ENCODE data around the gene INSRR. TPM values are rescaled to one million over a fixed set of nuclear protein-coding genes. Genes with fewer than 3 reads are reported as not detected.
A peak's percentile ranks its signal among the peaks of the same experiment; 100 is the strongest.

The INSRR gene
- total RNA-seq, 2 donors from 2014 or later, result under 0.01 TPM; not detected in 1

- intact Hi-C loops (cut with DNase I), result no loop called here
- ATAC-seq (no peak), DNase-seq (no peak)
- H3K4me1 ChIP-seq, result peaks cover 12% of the 10 kb centered on the region
- no peaks in the 10 kb centered on the region for H3K36me3 ChIP-seq (replicated peaks in 1 of 2; ENCODE audit: insufficient read depth in 1 of 2, low read depth in 2 of 2)
- peak overlapping the region in 3 of 4 donors; percentile 16 to 58 (median 37) for H3K27ac ChIP-seq
- TF ChIP-seq, protein P1, sequence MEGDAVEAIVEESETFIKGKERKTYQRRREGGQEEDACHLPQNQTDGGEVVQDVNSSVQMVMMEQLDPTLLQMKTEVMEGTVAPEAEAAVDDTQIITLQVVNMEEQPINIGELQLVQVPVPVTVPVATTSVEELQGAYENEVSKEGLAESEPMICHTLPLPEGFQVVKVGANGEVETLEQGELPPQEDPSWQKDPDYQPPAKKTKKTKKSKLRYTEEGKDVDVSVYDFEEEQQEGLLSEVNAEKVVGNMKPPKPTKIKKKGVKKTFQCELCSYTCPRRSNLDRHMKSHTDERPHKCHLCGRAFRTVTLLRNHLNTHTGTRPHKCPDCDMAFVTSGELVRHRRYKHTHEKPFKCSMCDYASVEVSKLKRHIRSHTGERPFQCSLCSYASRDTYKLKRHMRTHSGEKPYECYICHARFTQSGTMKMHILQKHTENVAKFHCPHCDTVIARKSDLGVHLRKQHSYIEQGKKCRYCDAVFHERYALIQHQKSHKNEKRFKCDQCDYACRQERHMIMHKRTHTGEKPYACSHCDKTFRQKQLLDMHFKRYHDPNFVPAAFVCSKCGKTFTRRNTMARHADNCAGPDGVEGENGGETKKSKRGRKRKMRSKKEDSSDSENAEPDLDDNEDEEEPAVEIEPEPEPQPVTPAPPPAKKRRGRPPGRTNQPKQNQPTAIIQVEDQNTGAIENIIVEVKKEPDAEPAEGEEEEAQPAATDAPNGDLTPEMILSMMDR (IDR thresholded peaks at IDR 0.05), result no peak
- no peak for TF ChIP-seq POLR2A (IDR thresholded peaks at IDR 0.05)
- 66 to 73% methylated on average over 4 of the region's 4 CpGs for WGBS, 2 donors
- H3K9me3 ChIP-seq, result no peaks in the 10 kb centered on the region
- H3K27me3 ChIP-seq, result peaks cover 0 to 13% of the 10 kb centered on the region in 2 donors
- H3K4me3 ChIP-seq, result no peak overlapping the region
Observed at GRCh38 chr1:156895455-156895812, 36.5 kb upstream of the INSRR start.

DNA sequence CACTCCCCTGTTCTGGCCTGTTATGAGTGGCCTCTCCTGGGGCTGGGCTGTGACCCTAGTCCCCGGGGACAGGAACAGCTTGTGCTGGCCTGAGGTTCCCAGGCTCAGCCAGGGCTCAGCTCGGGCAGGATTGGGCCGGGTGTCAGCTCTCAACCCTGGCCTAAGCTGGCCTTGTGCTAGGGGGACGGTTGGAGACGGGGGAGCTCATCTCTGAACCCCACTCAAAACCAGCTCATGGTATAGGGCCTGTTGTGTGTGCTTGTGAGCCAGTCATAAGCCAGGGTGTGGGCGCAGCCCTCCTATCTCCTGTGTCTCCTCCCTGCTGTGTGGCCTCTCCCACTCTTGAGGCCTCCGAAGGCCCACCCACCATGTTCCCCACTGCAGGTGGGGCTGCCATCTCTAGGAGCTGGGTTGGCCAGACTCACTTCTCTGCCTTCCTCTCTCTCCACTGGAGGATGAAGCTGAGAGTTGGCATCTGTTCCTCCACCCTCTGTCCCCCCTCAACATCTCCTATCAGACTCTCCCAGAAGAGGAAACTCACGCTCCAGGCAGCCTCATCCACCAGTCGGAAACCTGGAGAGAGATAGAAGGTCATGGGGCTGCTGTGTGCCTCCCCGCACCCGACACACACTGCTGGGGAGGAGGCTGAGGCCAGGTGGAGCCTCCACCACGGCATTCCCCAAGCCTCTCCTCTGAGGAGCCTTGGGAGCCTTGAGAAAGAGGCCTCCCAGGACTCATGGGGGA, 36.0 kb upstream of the INSRR start:
- peaks cover 0 to 13% of the 10 kb centered on the region in 2 donors for H3K27me3 ChIP-seq
- intact Hi-C loops (cut with DNase I), result no loop called here
- WGBS, 2 donors, result 70 to 74% methylated on average over 9 to 12 of the region's 12 CpGs
- ATAC-seq (no peak), DNase-seq (no peak)
- no peak for TF ChIP-seq POLR2A (IDR thresholded peaks at IDR 0.05)
- TF ChIP-seq, protein P1 (IDR thresholded peaks at IDR 0.05), result no peak
- H3K9me3 ChIP-seq, result no peaks in the 10 kb centered on the region
- H3K4me1 ChIP-seq, result peaks cover 12% of the 10 kb centered on the region
- H3K27ac ChIP-seq, result peak overlapping the region in 3 of 4 donors; percentile 16 to 58 (median 37)
- H3K4me3 ChIP-seq, result no peak overlapping the region
- no peaks in the 10 kb centered on the region for H3K36me3 ChIP-seq (replicated peaks in 1 of 2; ENCODE audit: insufficient read depth in 1 of 2, low read depth in 2 of 2)

- H3K4me1 ChIP-seq, result peaks cover 12% of the 10 kb centered on the region
- no peaks in the 10 kb centered on the region for H3K36me3 ChIP-seq (replicated peaks in 1 of 2; ENCODE audit: insufficient read depth in 1 of 2, low read depth in 2 of 2)
- ATAC-seq, result no peak
- no peak for DNase-seq
- peak overlapping the region in 3 of 4 donors; percentile 37 to 58 (median 38) for H3K27ac ChIP-seq
- TF ChIP-seq, protein P1 (IDR thresholded peaks at IDR 0.05), result no peak
- TF ChIP-seq POLR2A (IDR thresholded peaks at IDR 0.05), result no peak
- intact Hi-C loops (cut with DNase I), result no loop called here
- peaks cover 0 to 13% of the 10 kb centered on the region in 2 donors for H3K27me3 ChIP-seq
- H3K4me3 ChIP-seq, result no peak overlapping the region
- 28 to 30% methylated on average over 5 of the region's 5 CpGs for WGBS, 2 donors
- H3K9me3 ChIP-seq, result no peaks in the 10 kb centered on the region
Observed at GRCh38 chr1:156894001-156894400, 35.1 kb upstream of the INSRR start.

- no peak for DNase-seq
- 14 to 22% methylated on average over 35 to 56 of the region's 60 CpGs for WGBS, 2 donors
- peaks cover 0 to 13% of the 10 kb centered on the region in 2 donors for H3K27me3 ChIP-seq
Observed at GRCh38 chr1:156893048-156893953, 34.4 kb upstream of the INSRR start, which contains the start of gene PEAR1. Gene PEAR1, plus strand, starts transcription at chr1:156893718. Its CDS starts 10,209 bp downstream, at chr1:156903927.

More at GRCh38 chr1:156893048-156893953, 34.4 kb upstream of the INSRR start, which contains the start of gene PEAR1:
- intact Hi-C loops (cut with DNase I), result no loop called here
- no peak for ATAC-seq
- Histone ChIP-seq H3K27ac (peak within 1 kb of the TSS in 3 of 4 donors; percentile 37 to 58 (median 38)), H3K36me3 (replicated peaks in 1 of 2; ENCODE audit: insufficient read depth in 1 of 2, low read depth in 2 of 2) (no peaks in the 10 kb centered on the region), H3K4me3 (no peak within 1 kb of the TSS), H3K4me1 (peaks cover 12% of the 10 kb centered on the region), H3K9me3 (no peaks in the 10 kb centered on the region)
- peak in 1 of 3 donors; percentile 7 for TF ChIP-seq POLR2A (IDR thresholded peaks at IDR 0.05)
- TF ChIP-seq, protein P1 (IDR thresholded peaks at IDR 0.05), result no peak

All from body of pancreas (tissue), 4 donors.